Esophagus muscularis mucosa (tissue), 4 donors: ENCODE results near the gene SECISBP2. TPM values are rescaled to one million over a fixed set of nuclear protein-coding genes. Genes with fewer than 3 reads are reported as not detected.
"Not testable (repeated sequence)": the region's sequence is repeated elsewhere in the genome, so short reads cannot be mapped to it uniquely, and the experiment has no call there.

ENCODE experiments used
- DNase-seq: peaks from one replicate; pipeline ENCODE4 v3.0.0-alpha.2; 2017; ENCODE audit errors: extremely low spot score
- H3K27ac ChIP-seq, 4 donors: fragments of 200-600 bp; sonication (generic); replicated peaks in 1 of 4; 1 replicate in 3 of 4; 2 replicates in 1 of 4; pipeline ENCODE4 v1.5.1; 2016 to 2019; ENCODE audit warnings: mild to moderate bottlenecking in 1 of 4
- H3K27me3 ChIP-seq, 4 donors: fragments of 200-600 bp; sonication (generic); one replicate each; pipeline versions ENCODE4 v1.5.1 to v1.6.0; 2016 to 2019
- H3K36me3 ChIP-seq, 4 donors: fragments of 200-600 bp; sonication (generic); one replicate each; pipeline ENCODE4 v1.5.1; 2016 to 2019
- H3K4me1 ChIP-seq, 4 donors: fragments of 200-600 bp; sonication (generic); one replicate each; pipeline ENCODE4 v1.5.1; 2016 to 2019
- H3K4me3 ChIP-seq, 4 donors: fragments of 200-600 bp; sonication (generic); 1 replicate in 2 of 4; 2 replicates in 2 of 4; pipeline ENCODE4 v1.5.1; 2016 to 2019; ENCODE audit warnings: mild to moderate bottlenecking in 4 of 4, moderate library complexity in 1 of 4
- H3K9me3 ChIP-seq, 4 donors: fragments of 200-600 bp; sonication (generic); 1 replicate in 3 of 4; 2 replicates in 1 of 4; pipeline ENCODE4 v1.5.1; 2016 to 2019
- EP300 ChIP-seq: sonication (generic); formaldehyde crosslinking; IDR thresholded peaks from one replicate; pipeline ENCODE4 v1.6.1; 2017; ENCODE audit warnings: antibody characterized with exemption
- POLR2A ChIP-seq: fragments of 450-650 bp; IDR thresholded peaks from one replicate; pipeline ENCODE4 v1.6.1; 2017; ENCODE audit warnings: antibody characterized with exemption, moderate library complexity, mild to moderate bottlenecking, low read depth
- POLR2AphosphoS5 ChIP-seq, 2 donors: sonication (generic); formaldehyde crosslinking; IDR thresholded peaks; one replicate each; pipeline ENCODE4 v1.6.1; 2017; ENCODE audit warnings: antibody characterized with exemption in 2 of 2
- WGBS: methylation state at CpG from one replicate; pipeline ENCODE4 v1.1.5; 2018; 5-methylcytosine and 5-hydroxymethylcytosine counted together
- intact Hi-C: fragments of 100-400 bp; cut with DNase I; formaldehyde crosslinking; loops from one replicate; pipeline ENCODE4 v1.15.1; 2023
- total RNA-seq, 4 donors: library from RNA; depleted of rRNA; stranded (reverse); fragments of >200 nt; gene quantifications; one replicate each; pipeline versions ENCODE4 v1.1.0 to v1.2.1, GENCODE V29; 2016
- TF ChIP-seq, protein P1 (sequence below), 3 experiments: fragments of 200-600 bp in 2 of 3; fragments of 450-650 bp in 1 of 3; sonication (generic) in 2 of 3; IDR thresholded peaks; one replicate each; pipeline ENCODE4 v1.5.1; 2017 to 2019; ENCODE audit warnings: antibody characterized with exemption in 3 of 3, mild to moderate bottlenecking in 2 of 3, moderate library complexity in 1 of 3

The SECISBP2 gene, protein sequence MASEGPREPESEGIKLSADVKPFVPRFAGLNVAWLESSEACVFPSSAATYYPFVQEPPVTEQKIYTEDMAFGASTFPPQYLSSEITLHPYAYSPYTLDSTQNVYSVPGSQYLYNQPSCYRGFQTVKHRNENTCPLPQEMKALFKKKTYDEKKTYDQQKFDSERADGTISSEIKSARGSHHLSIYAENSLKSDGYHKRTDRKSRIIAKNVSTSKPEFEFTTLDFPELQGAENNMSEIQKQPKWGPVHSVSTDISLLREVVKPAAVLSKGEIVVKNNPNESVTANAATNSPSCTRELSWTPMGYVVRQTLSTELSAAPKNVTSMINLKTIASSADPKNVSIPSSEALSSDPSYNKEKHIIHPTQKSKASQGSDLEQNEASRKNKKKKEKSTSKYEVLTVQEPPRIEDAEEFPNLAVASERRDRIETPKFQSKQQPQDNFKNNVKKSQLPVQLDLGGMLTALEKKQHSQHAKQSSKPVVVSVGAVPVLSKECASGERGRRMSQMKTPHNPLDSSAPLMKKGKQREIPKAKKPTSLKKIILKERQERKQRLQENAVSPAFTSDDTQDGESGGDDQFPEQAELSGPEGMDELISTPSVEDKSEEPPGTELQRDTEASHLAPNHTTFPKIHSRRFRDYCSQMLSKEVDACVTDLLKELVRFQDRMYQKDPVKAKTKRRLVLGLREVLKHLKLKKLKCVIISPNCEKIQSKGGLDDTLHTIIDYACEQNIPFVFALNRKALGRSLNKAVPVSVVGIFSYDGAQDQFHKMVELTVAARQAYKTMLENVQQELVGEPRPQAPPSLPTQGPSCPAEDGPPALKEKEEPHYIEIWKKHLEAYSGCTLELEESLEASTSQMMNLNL
- 10 to 100 TPM; 24.0 to 32.8 (median 29.0) TPM for total RNA-seq

DNA sequence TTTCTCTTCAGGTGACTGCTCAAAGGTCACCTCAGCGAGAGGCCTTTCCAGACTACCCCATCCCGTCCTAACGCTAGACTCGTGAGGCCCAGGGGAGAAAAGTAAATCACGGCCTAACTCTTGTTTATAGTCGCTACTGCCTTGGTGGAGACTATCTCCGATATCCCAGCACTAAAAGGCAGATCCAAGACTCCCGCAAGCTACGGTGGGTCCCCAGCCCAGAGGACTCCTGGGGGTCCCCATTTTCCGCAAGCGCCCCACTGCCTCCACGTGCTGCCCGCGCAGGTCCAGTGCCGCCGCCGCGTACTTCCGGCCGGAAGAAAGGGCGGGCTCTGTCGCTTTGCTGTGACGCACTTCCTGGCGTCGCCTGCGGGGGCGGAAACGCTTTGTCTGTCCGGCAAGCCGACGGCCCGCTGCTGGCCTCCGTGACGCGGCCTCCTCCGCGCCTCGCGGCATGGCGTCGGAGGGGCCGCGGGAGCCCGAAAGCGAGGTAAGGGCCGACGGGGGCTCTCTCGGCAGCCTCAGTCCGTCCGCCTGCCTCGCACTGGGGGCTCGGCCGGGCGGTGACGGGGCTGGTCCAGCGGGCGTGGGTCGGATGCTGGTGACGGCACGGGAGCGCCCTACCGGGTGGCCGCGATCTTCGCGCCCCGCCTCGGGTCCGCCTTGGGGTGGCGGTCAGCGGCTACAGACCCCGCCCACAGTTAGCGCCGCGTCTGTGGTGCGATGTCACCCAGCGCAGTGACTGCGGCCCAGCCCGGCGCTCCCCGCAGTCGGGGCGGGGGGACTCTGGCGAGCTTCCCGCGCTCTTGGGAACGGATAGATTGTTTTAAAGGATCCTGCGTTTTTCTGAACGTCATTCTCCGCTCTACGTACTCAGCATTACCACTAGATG is at the start of gene SECISBP2:
TSS of gene SECISBP2 (plus strand) at position 378 of the 892 bp plus-strand sequence. CDS start at position 455, 77 bp downstream.
- H3K27me3 ChIP-seq, result no peaks in the 10 kb centered on the region
- TF ChIP-seq POLR2AphosphoS5 (IDR thresholded peaks at IDR 0.05) (peak; percentile 98), POLR2A (peak; percentile 93), EP300 (no peak)
- TF ChIP-seq, protein P1, sequence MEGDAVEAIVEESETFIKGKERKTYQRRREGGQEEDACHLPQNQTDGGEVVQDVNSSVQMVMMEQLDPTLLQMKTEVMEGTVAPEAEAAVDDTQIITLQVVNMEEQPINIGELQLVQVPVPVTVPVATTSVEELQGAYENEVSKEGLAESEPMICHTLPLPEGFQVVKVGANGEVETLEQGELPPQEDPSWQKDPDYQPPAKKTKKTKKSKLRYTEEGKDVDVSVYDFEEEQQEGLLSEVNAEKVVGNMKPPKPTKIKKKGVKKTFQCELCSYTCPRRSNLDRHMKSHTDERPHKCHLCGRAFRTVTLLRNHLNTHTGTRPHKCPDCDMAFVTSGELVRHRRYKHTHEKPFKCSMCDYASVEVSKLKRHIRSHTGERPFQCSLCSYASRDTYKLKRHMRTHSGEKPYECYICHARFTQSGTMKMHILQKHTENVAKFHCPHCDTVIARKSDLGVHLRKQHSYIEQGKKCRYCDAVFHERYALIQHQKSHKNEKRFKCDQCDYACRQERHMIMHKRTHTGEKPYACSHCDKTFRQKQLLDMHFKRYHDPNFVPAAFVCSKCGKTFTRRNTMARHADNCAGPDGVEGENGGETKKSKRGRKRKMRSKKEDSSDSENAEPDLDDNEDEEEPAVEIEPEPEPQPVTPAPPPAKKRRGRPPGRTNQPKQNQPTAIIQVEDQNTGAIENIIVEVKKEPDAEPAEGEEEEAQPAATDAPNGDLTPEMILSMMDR (IDR thresholded peaks at IDR 0.05), result peak; percentile 63 to 73 (median 72)

DNA sequence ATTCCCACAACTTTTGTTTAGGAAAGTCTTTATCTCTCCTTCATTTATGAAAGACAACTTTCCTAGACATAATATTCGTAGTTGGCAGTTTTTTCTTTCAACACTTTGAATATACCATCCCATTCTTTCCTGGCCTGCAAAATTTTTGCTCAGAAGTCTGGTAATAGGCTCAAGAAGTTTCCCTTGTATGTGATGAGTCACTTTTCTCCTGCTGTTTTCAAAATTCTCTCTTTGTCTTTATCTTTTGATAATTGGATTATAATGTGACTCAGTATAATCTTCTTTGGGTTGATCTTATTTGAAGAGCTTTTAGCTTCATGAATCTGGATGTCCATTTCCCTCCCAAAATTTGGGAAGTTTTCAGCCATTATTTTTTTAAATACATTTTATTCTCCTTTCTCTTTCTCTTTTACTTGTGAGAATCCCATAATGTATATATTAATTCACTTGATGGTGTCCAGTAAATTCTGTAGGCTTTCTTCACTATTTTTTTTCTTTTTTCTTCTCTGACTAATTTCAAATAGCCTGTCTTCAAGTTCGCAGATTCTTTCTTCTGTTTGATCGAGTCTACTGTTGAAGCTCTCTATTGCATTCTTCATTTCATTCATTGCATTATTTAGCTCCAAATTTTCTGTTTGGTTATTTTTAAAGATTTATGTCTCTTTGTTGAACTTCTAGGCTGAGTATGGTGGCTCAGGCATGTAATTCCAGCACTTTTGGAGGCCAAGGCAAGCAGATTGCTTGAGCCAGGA is 44.6 kb upstream of the SECISBP2 start:
- no peak for DNase-seq
- no peaks in the 10 kb centered on the region for H3K36me3 ChIP-seq
- no peak overlapping the region for H3K4me3 ChIP-seq
- TF ChIP-seq POLR2AphosphoS5 (IDR thresholded peaks at IDR 0.05) (no peak), POLR2A (no peak)
- peaks cover 0 to 21% (median 12%) of the 10 kb centered on the region in 4 donors for H3K9me3 ChIP-seq
- no peaks in the 10 kb centered on the region for H3K27me3 ChIP-seq
- whole genome bisulfite sequencing, result 87% methylated on average over 3 of the region's 3 CpGs
- no peaks in the 10 kb centered on the region for H3K4me1 ChIP-seq
- intact Hi-C loops, result loop anchor here (10.0 kb wide), 1 partner anchor 89 kb away; no protein-coding TSS in a partner anchor
- H3K27ac ChIP-seq, result no peak overlapping the region

More for the DNA sequence above, at the start of gene SECISBP2:
- WGBS, result 1% methylated on average over 29 of the region's 91 CpGs
- DNase-seq, result peak; percentile 98
- Histone ChIP-seq H3K27ac (peak within 1 kb of the TSS; percentile 97 to 100 (median 99)), H3K9me3 (no peaks in the 10 kb centered on the region), H3K4me1 (peaks cover 26 to 56% (median 46%) of the 10 kb centered on the region in 4 donors), H3K4me3 (peak within 1 kb of the TSS; percentile 70 to 90 (median 82)), H3K36me3 (peaks cover 0 to 5% (median 0%) of the 10 kb centered on the region in 4 donors)
- intact Hi-C loops, result loop anchor here (2.0 kb wide), 1 partner anchor 230 kb away; no protein-coding TSS in a partner anchor

DNA sequence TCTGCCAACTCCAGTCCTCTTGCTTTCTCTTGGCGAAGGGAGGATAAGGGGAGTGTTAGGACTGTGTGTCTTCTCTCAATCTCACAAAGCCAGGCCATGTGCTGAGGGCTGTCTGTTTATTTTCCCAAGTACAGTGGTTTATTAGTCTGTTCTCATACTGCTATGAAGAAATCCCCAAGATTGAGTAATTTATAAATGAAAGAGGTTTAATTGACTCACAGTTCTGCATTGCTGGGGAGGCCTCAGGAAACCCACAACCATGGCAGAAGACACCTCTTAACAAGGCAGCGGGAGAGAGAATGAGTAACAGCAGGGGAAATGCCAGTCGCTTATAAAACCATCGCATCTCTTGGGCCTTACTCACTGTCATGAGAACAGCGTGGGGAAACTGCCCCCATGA is 43.5 kb upstream of the SECISBP2 start:
- H3K4me1 ChIP-seq, result no peaks in the 10 kb centered on the region
- TF ChIP-seq, protein P1 (IDR thresholded peaks at IDR 0.05), result no peak
- DNase-seq, result no peak
- H3K4me3 ChIP-seq, result no peak overlapping the region
- H3K27ac ChIP-seq, result no peak overlapping the region
- intact Hi-C loops, result loop anchor here (10.0 kb wide), 1 partner anchor 90 kb away; no protein-coding TSS in a partner anchor
- no peaks in the 10 kb centered on the region for H3K27me3 ChIP-seq
- WGBS, result 75% methylated on average over 5 of the region's 5 CpGs
- no peaks in the 10 kb centered on the region for H3K36me3 ChIP-seq
- peaks cover 0 to 21% (median 12%) of the 10 kb centered on the region in 4 donors for H3K9me3 ChIP-seq

DNA sequence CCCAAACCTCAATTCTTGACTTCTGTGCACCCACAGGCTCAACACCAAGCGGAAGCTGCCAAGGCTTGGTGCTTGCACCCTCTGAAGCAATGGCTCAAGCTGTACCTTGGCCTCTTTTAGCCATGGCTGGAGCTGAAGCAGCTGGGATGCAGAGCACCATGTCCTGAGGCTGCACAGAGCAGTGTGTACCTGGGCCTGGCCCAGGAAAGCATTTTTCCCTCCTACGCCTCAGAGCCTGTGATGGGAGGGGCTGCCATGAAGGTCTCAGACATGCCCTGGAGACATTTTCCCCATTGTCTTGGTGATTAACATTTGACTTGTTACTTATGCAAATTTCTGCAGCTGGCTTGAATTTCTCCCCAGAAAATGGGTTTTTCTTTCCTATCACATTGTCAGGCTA is 42.3 kb upstream of the SECISBP2 start:
- peak; percentile 10 for DNase-seq
- H3K36me3 ChIP-seq, H3K4me3 ChIP-seq, H3K27me3 ChIP-seq, H3K27ac ChIP-seq, H3K4me1 ChIP-seq: not testable (repeated sequence)
- peaks cover 0 to 21% (median 12%) of the 10 kb centered on the region in 4 donors for H3K9me3 ChIP-seq
- 100% methylated on average over 2 of the region's 2 CpGs for WGBS
- intact Hi-C loops, result loop anchor here (10.0 kb wide), 1 partner anchor 91 kb away; no protein-coding TSS in a partner anchor

DNA sequence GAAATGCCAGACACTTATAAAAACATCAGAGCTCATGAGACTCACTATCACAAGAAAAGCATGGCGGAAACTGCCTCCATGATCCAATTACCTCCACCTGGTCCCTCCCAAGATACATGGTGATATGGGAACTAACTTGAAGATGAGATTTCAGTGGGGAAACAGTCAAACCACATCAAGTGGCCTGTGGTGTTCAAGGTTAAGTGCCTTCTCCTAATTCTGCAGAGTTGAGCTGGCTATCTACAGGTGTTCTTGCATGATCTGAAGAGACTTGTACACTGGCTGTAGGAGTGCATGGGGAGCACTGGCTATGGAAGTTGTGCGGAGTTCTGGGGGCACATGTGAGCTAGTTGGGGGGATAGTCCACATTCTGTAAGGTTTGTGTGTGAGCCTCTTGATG is 41.3 kb upstream of the SECISBP2 start:
- Histone ChIP-seq H3K27ac (no peak overlapping the region), H3K27me3 (no peaks in the 10 kb centered on the region), H3K4me1 (peaks cover 0 to 4% (median under 1%) of the 10 kb centered on the region in 4 donors), H3K9me3 (peaks cover 0 to 21% (median 12%) of the 10 kb centered on the region in 4 donors), H3K4me3 (no peak overlapping the region), H3K36me3 (no peaks in the 10 kb centered on the region)
- intact Hi-C loops, result loop anchor here (10.0 kb wide), 1 partner anchor 92 kb away; no protein-coding TSS in a partner anchor
- DNase-seq, result no peak
- WGBS, result 95% methylated on average over 2 of the region's 2 CpGs
- TF ChIP-seq EP300 (no peak), POLR2AphosphoS5 (IDR thresholded peaks at IDR 0.05) (no peak), POLR2A (no peak)
- TF ChIP-seq, protein P1 (IDR thresholded peaks at IDR 0.05), result no peak
